Activated naive CD4-positive, alpha-beta T cell treated with anti-CD3 and anti-CD28 coated beads for 36 hours (primary cell): ENCODE measurements around the gene TELO2. TPM values are rescaled to one million over a fixed set of nuclear protein-coding genes. Genes with fewer than 3 reads are reported as not detected.

ENCODE experiments used
- CTCF ChIA-PET: fragments of 350-600 bp; sonication (Branson Sonifier 250); formaldehyde crosslinking; loops from one replicate; lab custom pipeline; 2021; ENCODE audit warnings: antibody characterized with exemption; lab: Charles Lee
- DNase-seq: peaks from one replicate; pipeline ENCODE4 v3.0.0-alpha.2; 2020
- H3K27ac Mint-ChIP-seq: one replicate; pipeline ENCODE4 v1.8.0; 2021; ENCODE audit warnings: mild to moderate bottlenecking, mixed read lengths
- H3K27me3 Mint-ChIP-seq: one replicate; pipeline ENCODE4 v1.8.0; 2021; ENCODE audit warnings: low read depth, mixed read lengths
- H3K36me3 Mint-ChIP-seq: one replicate; pipeline ENCODE4 v1.8.0; 2021; ENCODE audit warnings: low read depth, mixed read lengths
- H3K4me1 Mint-ChIP-seq: one replicate; pipeline ENCODE4 v1.8.0; 2021; ENCODE audit warnings: low read depth, mixed read lengths
- H3K4me3 Mint-ChIP-seq: one replicate; pipeline ENCODE4 v1.8.0; 2021; ENCODE audit warnings: mild to moderate bottlenecking, moderate library complexity, mixed read lengths
- H3K9me3 Mint-ChIP-seq: one replicate; pipeline ENCODE4 v1.8.0; 2021; ENCODE audit warnings: mixed read lengths
- intact Hi-C: fragments of 100-400 bp; cut with micrococcal nuclease; formaldehyde crosslinking; loops from one replicate; pipeline ENCODE4 v1.15.1; 2023
- total RNA-seq, 2 experiments: library from RNA; stranded (reverse); gene quantifications; one replicate each; pipeline ENCODE4 v1.2.3, GENCODE V29; 2021

The TELO2 gene
- total RNA-seq, 2 experiments from 2014 or later, result 68.1 to 76.1 TPM

DNA sequence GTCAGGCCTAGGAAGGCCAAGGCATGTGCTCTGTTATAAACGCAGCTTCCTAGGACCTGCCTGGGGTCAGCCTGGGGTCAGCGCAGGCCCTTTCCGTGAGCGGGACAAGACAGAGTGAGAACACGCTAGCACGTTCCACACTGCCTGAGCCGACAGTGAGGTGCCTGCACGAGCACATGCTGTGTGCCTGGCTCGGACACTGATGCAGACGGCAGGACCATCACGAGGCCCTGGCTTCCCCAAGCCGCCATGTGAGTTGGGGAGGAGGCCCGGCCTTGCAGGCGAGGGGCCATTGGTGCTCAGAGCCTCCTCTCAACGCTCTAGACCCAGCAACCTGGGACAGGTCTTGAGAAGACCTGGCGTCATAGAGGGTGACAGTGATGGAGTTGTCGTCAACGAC lies 49.4 kb downstream of the TELO2 start:
- peak overlapping the region; percentile 89 for H3K27ac Mint-ChIP-seq
- intact Hi-C loops, result loop anchor here (2.0 kb wide), 3 partner anchors 50 to 234 kb away; partner anchors contain the start of genes CRAMP1, IFT140, TELO2 and UBE2I
- no peak overlapping the region for H3K4me3 Mint-ChIP-seq
- peaks cover 81% of the 10 kb centered on the region for H3K4me1 Mint-ChIP-seq
- CTCF ChIA-PET, result no interaction called here
- no peaks in the 10 kb centered on the region for H3K27me3 Mint-ChIP-seq
- DNase-seq, result no peak
- H3K36me3 Mint-ChIP-seq, result peaks cover 11% of the 10 kb centered on the region
- no peaks in the 10 kb centered on the region for H3K9me3 Mint-ChIP-seq

DNA sequence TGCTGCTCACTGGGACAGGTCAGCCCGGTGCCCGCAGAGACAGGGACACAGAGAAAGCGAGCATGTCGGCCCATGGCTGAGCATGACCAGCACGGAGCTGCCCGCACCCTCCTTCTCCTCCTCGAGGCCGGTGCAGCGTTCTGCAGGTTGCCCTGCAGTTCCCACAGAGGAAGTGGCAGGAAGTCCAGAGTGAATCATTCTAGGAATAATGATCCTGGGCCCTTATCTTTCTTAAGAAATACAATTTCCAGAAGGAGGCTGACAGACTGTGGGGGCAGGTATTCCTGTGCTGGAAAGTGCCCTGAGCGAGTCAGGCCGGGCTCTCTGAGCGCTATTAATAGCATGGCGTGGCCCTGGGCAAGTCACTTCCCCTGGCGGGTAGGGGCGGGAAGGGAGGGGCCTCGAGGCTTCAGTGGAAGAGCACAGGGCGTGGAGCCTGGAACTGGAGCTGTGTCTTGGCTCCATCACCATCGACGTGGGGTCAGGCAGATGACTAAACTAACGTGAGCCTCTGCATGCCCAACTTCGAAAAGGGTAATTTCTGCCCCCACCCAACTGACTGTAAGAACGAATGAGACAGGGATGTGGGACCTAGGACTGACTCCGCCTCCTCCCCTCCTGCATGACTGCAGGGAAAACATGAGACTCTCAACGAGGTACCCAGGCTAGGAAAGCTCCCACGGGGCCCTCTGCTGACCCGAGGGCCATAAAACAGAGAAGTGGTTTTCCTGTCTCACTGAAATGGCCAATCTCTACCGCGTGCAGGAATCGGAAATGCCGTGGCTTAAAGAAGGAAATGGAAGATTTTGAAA lies 50.1 kb downstream of the TELO2 start:
- CTCF ChIA-PET, result no interaction called here
- Mint-ChIP-seq H3K4me1 (peaks cover 79% of the 10 kb centered on the region), H3K27ac (peak overlapping the region; percentile 89), H3K4me3 (peak overlapping the region; percentile 60), H3K36me3 (peaks cover 7% of the 10 kb centered on the region), H3K27me3 (no peaks in the 10 kb centered on the region), H3K9me3 (no peaks in the 10 kb centered on the region)
- peak; percentile 84 for DNase-seq
- intact Hi-C loops, result loop anchor here (1.0 to 2.0 kb wide), 4 partner anchors 8 to 234 kb away; partner anchors contain the start of genes CRAMP1, IFT140, TELO2 and UBE2I

- peak overlapping the region; percentile 89 for H3K27ac Mint-ChIP-seq
- H3K9me3 Mint-ChIP-seq, result no peaks in the 10 kb centered on the region
- intact Hi-C loops, result no loop called here
- peaks cover 9% of the 10 kb centered on the region for H3K36me3 Mint-ChIP-seq
- no peaks in the 10 kb centered on the region for H3K27me3 Mint-ChIP-seq
- peak overlapping the region; percentile 21 for H3K4me3 Mint-ChIP-seq
- DNase-seq, result no peak
- H3K4me1 Mint-ChIP-seq, result peaks cover 77% of the 10 kb centered on the region
- CTCF ChIA-PET, result interaction anchor here (0.6 kb wide), 1 partner anchor 149 kb away, joined by 4 read pairs; no protein-coding TSS in a partner anchor
Measured at GRCh38 chr16:1545044-1546040, 52.2 kb downstream of the TELO2 start.

GRCh38 chr16:1546430-1546829 lies 53.3 kb downstream of the TELO2 start:
- Mint-ChIP-seq H3K27ac (peak overlapping the region; percentile 53), H3K4me3 (no peak overlapping the region), H3K9me3 (no peaks in the 10 kb centered on the region), H3K36me3 (peaks cover 9% of the 10 kb centered on the region), H3K4me1 (peaks cover 77% of the 10 kb centered on the region), H3K27me3 (no peaks in the 10 kb centered on the region)
- intact Hi-C loops, result no loop called here
- CTCF ChIA-PET, result interaction anchor here (1.0 to 1.3 kb wide), 3 partner anchors 9 to 73 kb away, joined by 3 read pairs; no protein-coding TSS in a partner anchor
- no peak for DNase-seq

- Mint-ChIP-seq H3K4me1 (peaks cover 70% of the 10 kb centered on the region), H3K27me3 (no peaks in the 10 kb centered on the region), H3K36me3 (peaks cover 9% of the 10 kb centered on the region), H3K4me3 (no peak overlapping the region), H3K9me3 (no peaks in the 10 kb centered on the region), H3K27ac (peak overlapping the region; percentile 59)
- CTCF ChIA-PET, result interaction anchor here (1.0 to 1.5 kb wide), 2 partner anchors 9 to 158 kb away, joined by 3 read pairs; partner anchors contain the start of gene MAPK8IP3
- no peak for DNase-seq
- intact Hi-C loops, result no loop called here
Measured at GRCh38 chr16:1548233-1548632, 55.1 kb downstream of the TELO2 start.

DNA sequence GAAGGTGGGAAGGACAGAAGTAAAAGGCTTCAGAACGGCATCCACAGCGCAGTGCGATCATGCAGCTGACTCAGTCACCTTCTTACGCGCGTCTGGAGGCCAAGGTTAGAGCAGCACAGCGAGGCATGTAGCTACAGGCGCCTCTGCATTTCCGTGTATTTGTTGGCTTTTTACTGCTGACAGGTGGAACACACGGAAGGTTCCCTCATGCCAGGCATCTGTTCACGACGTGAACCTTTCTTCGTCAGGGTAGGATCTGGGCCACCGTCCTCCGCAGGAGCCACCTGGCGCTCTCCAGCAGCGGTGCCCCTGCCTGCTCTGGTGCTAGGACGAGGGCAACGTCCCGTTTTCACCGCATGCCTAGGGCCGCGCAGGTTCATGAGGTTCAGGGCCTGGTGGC lies 55.6 kb downstream of the TELO2 start:
- Mint-ChIP-seq H3K27ac (no peak overlapping the region), H3K27me3 (no peaks in the 10 kb centered on the region), H3K4me1 (peaks cover 66% of the 10 kb centered on the region), H3K4me3 (no peak overlapping the region), H3K36me3 (peaks cover 7% of the 10 kb centered on the region), H3K9me3 (no peaks in the 10 kb centered on the region)
- intact Hi-C loops, result no loop called here
- no peak for DNase-seq
- CTCF ChIA-PET, result interaction anchor here (1.5 kb wide), 1 partner anchor 10 kb away, joined by 3 read pairs; no protein-coding TSS in a partner anchor

DNA sequence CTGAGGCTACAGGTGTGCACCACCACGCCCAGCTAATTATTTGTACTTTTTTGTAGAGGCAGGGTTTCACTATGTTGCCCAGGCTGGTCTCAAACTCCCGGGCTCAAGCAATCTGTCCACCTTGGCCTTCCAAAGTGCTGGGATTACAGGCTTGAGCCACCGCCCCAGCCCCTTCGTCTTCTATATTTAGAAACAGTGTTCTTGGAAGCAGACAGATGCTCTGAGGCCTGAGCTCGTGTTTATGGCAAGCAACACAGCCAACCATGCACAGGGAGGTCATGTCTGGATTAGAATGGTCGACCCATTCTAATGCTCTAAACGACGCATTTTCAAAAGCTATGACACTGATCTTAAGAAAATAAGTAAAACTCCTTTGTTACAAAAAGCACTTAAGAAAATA lies 56.9 kb downstream of the TELO2 start:
- Mint-ChIP-seq H3K27ac (no peak overlapping the region), H3K4me3 (no peak overlapping the region), H3K9me3 (no peaks in the 10 kb centered on the region), H3K27me3 (no peaks in the 10 kb centered on the region), H3K36me3 (peaks cover 7% of the 10 kb centered on the region), H3K4me1 (peaks cover 57% of the 10 kb centered on the region)
- intact Hi-C loops, result no loop called here
- DNase-seq, result no peak
- CTCF ChIA-PET, result no interaction called here

DNA sequence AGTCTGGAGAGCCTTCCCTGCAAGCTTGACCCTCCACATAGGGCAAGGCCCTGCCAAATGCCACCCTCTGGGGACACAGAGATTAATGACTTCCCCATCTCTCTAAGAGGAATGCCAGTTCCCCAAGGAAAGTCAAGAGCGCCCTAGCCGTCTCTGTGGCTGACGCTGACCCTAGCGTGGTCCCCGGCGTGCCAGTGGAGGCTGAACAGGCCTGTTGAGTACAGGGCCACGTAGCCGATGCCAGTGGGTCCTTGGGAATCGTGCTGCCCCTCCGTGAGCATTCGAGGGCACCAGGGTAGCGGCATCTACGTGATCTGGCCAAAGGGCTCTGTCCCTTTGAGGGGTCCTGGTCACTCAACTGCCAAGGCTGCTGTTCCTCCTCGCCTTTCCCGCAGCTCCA lies 57.5 kb downstream of the TELO2 start:
- no peak overlapping the region for H3K27ac Mint-ChIP-seq
- CTCF ChIA-PET, result no interaction called here

DNA sequence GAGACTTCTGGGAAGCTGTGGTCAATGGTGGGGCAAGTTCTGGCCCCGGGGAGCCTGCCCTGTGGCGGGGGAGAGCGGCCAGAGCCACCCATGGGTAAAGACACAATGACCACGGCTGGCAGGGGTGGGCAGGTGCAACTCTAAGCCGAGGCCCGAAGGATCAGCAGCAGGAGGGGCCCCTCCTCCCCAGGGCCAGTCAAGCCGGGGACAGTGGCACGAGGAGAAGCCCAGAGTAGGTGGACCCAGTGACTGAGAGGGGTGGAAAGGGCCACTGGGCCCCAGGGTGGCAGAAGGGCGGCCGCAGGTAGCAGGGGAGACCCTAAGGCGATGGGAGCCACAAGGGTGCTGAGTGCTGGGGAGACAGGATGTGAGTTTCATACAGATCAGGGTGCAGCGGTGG lies 58.0 kb downstream of the TELO2 start:
- H3K36me3 Mint-ChIP-seq, result peaks cover 5% of the 10 kb centered on the region
- intact Hi-C loops, result no loop called here

More for the DNA sequence above, 57.5 kb downstream of the TELO2 start:
- Mint-ChIP-seq H3K27me3 (no peaks in the 10 kb centered on the region), H3K36me3 (peaks cover 5% of the 10 kb centered on the region), H3K4me3 (no peak overlapping the region), H3K4me1 (peaks cover 50% of the 10 kb centered on the region), H3K9me3 (no peaks in the 10 kb centered on the region)
- intact Hi-C loops, result no loop called here
- DNase-seq, result no peak

GRCh38 chr16:1552129-1552528 lies 59.0 kb downstream of the TELO2 start:
- intact Hi-C loops, result no loop called here
- Mint-ChIP-seq H3K27ac (no peak overlapping the region), H3K36me3 (peaks cover 3% of the 10 kb centered on the region), H3K9me3 (no peaks in the 10 kb centered on the region), H3K4me1 (peaks cover 38% of the 10 kb centered on the region), H3K4me3 (no peak overlapping the region), H3K27me3 (no peaks in the 10 kb centered on the region)
- CTCF ChIA-PET, result interaction anchor here (0.6 kb wide), 1 partner anchor 420 kb away, joined by 3 read pairs; the partner anchor contains the start of gene TBL3
- DNase-seq, result no peak

More for the DNA sequence above, 58.0 kb downstream of the TELO2 start:
- CTCF ChIA-PET, result no interaction called here
- peak overlapping the region; percentile 46 for H3K27ac Mint-ChIP-seq
- H3K4me3 Mint-ChIP-seq, result no peak overlapping the region
- H3K4me1 Mint-ChIP-seq, result peaks cover 47% of the 10 kb centered on the region
- no peak for DNase-seq
- H3K27me3 Mint-ChIP-seq, result no peaks in the 10 kb centered on the region
- no peaks in the 10 kb centered on the region for H3K9me3 Mint-ChIP-seq

- Mint-ChIP-seq H3K27me3 (no peaks in the 10 kb centered on the region), H3K27ac (peak overlapping the region; percentile 30), H3K36me3 (peaks cover 3% of the 10 kb centered on the region), H3K9me3 (no peaks in the 10 kb centered on the region), H3K4me3 (no peak overlapping the region), H3K4me1 (peaks cover 27% of the 10 kb centered on the region)
- DNase-seq, result no peak
- CTCF ChIA-PET, result no interaction called here
- intact Hi-C loops, result no loop called here
Measured at GRCh38 chr16:1553946-1554825, 61.0 kb downstream of the TELO2 start.
